ENCODE results near the gene GPR26. TPM values are rescaled to one million over a fixed set of nuclear protein-coding genes. Genes with fewer than 3 reads are reported as not detected.

Gene GPR26
- total and polyA plus RNA-seq, 12 donors: not detected

- intact Hi-C loops (cut with DNase I): no loop called here
- TF ChIP-seq, protein P1, sequence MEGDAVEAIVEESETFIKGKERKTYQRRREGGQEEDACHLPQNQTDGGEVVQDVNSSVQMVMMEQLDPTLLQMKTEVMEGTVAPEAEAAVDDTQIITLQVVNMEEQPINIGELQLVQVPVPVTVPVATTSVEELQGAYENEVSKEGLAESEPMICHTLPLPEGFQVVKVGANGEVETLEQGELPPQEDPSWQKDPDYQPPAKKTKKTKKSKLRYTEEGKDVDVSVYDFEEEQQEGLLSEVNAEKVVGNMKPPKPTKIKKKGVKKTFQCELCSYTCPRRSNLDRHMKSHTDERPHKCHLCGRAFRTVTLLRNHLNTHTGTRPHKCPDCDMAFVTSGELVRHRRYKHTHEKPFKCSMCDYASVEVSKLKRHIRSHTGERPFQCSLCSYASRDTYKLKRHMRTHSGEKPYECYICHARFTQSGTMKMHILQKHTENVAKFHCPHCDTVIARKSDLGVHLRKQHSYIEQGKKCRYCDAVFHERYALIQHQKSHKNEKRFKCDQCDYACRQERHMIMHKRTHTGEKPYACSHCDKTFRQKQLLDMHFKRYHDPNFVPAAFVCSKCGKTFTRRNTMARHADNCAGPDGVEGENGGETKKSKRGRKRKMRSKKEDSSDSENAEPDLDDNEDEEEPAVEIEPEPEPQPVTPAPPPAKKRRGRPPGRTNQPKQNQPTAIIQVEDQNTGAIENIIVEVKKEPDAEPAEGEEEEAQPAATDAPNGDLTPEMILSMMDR (IDR thresholded peaks at IDR 0.05): no peak
- no peak for TF ChIP-seq POLR2A (IDR thresholded peaks at IDR 0.05)
- Histone ChIP-seq H3K36me3 (replicated peaks in 1 of 2) (no peaks in the 10 kb centered on the region), H3K27ac (no peak overlapping the region), H3K9me3 (replicated peaks in 1 of 3) (peaks cover 0 to 8% (median 0%) of the 10 kb centered on the region in 3 donors), H3K4me1 (replicated peaks in 1 of 2) (no peaks in the 10 kb centered on the region), H3K27me3 (no peaks in the 10 kb centered on the region), H3K4me3 (no peak overlapping the region)
- WGBS, 4 donors: 66 to 94% (median 75%) methylated on average over 2 of the region's 2 CpGs
- DNase-seq: peak in 1 of 7 donors; percentile 6
Observed at GRCh38 chr10:123624086-123624485, 42.1 kb upstream of the GPR26 start.

- no peak overlapping the region for H3K4me3 ChIP-seq
- H3K27me3 ChIP-seq: no peaks in the 10 kb centered on the region
- DNase-seq: peak in 1 of 7 donors; percentile 9
- intact Hi-C loops (cut with DNase I): no loop called here
- H3K27ac ChIP-seq: no peak overlapping the region
- no peaks in the 10 kb centered on the region for H3K36me3 ChIP-seq (replicated peaks in 1 of 2)
- TF ChIP-seq, protein P1 (IDR thresholded peaks at IDR 0.05): no peak
- no peak for TF ChIP-seq POLR2A (IDR thresholded peaks at IDR 0.05)
- 74 to 87% (median 80%) methylated on average over 3 of the region's 3 CpGs for WGBS, 4 donors
- H3K9me3 ChIP-seq (replicated peaks in 1 of 3): peaks cover 0 to 5% (median 0%) of the 10 kb centered on the region in 3 donors
- H3K4me1 ChIP-seq (replicated peaks in 1 of 2): no peaks in the 10 kb centered on the region
Observed at GRCh38 chr10:123633106-123633505, 33.0 kb upstream of the GPR26 start.

DNA sequence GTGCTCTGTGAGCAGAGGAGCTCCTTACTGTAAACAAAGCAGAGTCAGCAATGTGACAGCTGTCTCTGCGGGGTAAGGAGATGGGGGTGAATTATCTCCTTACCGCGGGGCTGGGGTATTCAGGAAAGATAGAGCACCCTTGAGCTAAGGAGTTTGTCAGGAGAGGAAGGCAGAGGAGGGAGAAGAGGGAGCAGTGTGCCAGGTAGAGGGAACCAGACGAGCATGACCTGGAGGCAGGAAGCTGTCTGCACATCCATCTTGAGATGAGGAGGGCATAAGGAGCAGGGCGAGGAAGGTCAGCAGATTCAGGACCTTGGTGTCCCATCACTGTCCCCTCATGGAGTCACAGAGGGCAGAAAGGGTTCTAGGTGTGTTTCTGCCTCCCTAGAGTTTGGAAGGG lies 32.5 kb upstream of the GPR26 start:
- WGBS, 4 donors: 48 to 61% (median 53%) methylated on average over 5 of the region's 5 CpGs
- intact Hi-C loops (cut with DNase I): no loop called here

DNA sequence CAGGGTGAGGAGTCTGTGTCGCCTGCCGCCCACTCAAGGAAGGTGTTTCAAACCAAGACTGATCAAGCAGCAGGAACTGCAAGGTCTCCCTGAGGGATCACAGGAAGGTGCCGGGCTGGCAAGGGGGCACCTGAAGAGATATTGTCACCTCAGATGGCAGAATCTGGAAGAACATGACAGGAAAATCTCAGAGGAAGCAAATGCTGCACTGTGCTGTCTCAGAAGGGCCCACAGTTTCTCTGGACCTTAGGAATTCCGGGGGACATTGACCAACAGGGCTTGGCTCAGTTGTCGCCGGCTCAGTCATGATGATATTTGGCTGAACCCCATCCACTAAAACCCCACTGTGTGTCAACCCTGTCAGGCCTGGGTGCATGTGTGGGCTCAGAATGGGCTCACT lies 31.9 kb upstream of the GPR26 start:
- H3K27me3 ChIP-seq: no peaks in the 10 kb centered on the region
- no peaks in the 10 kb centered on the region for H3K36me3 ChIP-seq (replicated peaks in 1 of 2)
- no peaks in the 10 kb centered on the region for H3K9me3 ChIP-seq (replicated peaks in 1 of 3)
- no peak overlapping the region for H3K4me3 ChIP-seq
- peak in 1 of 7 donors; percentile 23 for DNase-seq
- no peak overlapping the region for H3K27ac ChIP-seq
- 77 to 88% (median 83%) methylated on average over 6 of the region's 6 CpGs for WGBS, 4 donors
- TF ChIP-seq, protein P1 (IDR thresholded peaks at IDR 0.05): no peak
- no peak for TF ChIP-seq POLR2A (IDR thresholded peaks at IDR 0.05)
- no peaks in the 10 kb centered on the region for H3K4me1 ChIP-seq (replicated peaks in 1 of 2)
- intact Hi-C loops (cut with DNase I): no loop called here

More for the DNA sequence above, 32.5 kb upstream of the GPR26 start:
- no peak for TF ChIP-seq POLR2A (IDR thresholded peaks at IDR 0.05)
- TF ChIP-seq, protein P1 (IDR thresholded peaks at IDR 0.05): no peak
- H3K36me3 ChIP-seq (replicated peaks in 1 of 2): no peaks in the 10 kb centered on the region
- no peaks in the 10 kb centered on the region for H3K9me3 ChIP-seq (replicated peaks in 1 of 3)
- no peak overlapping the region for H3K27ac ChIP-seq
- H3K4me3 ChIP-seq: no peak overlapping the region
- peak in 1 of 7 donors; percentile 11 for DNase-seq
- H3K4me1 ChIP-seq (replicated peaks in 1 of 2): no peaks in the 10 kb centered on the region
- no peaks in the 10 kb centered on the region for H3K27me3 ChIP-seq
